Activated CD4-positive, alpha-beta T cell treated with anti-CD3 and anti-CD28 coated beads for 36 hours (primary cell): ENCODE measurements around the gene TPM2. TPM values are rescaled to one million over a fixed set of nuclear protein-coding genes. Genes with fewer than 3 reads are reported as not detected.

Experiments
- ATAC-seq: fragments of 200-7000 bp; cut with Tn5 transposase; one replicate; pipeline ENCODE4 v1.10.0; 2021; ENCODE audit warnings: mild to moderate bottlenecking, moderate library complexity
- CTCF ChIA-PET: fragments of 350-600 bp; sonication (Branson Sonifier 250); formaldehyde crosslinking; loops from one replicate; lab custom pipeline; 2021; ENCODE audit warnings: antibody characterized with exemption; lab: Charles Lee
- POLR2A ChIA-PET: fragments of 350-600 bp; sonication (Branson Sonifier 250); formaldehyde crosslinking; loops from one replicate; lab custom pipeline; 2021; ENCODE audit warnings: antibody characterized with exemption, inconsistent platforms; lab: Charles Lee
- DNase-seq: peaks from one replicate; pipeline ENCODE4 v3.0.0-alpha.2; 2020
- H3K27ac Mint-ChIP-seq: one replicate; pipeline ENCODE4 v1.8.0; 2021; ENCODE audit warnings: mixed read lengths
- H3K27me3 Mint-ChIP-seq: one replicate; pipeline ENCODE4 v1.8.0; 2021; ENCODE audit warnings: mixed read lengths
- H3K36me3 Mint-ChIP-seq: one replicate; pipeline ENCODE4 v1.8.0; 2021; ENCODE audit warnings: low read depth, mixed read lengths
- H3K4me1 Mint-ChIP-seq: one replicate; pipeline ENCODE4 v1.8.0; 2021; ENCODE audit warnings: mixed read lengths
- H3K4me3 Mint-ChIP-seq: one replicate; pipeline ENCODE4 v1.8.0; 2021; ENCODE audit warnings: mild to moderate bottlenecking, moderate library complexity, mixed read lengths
- H3K9me3 Mint-ChIP-seq: one replicate; pipeline ENCODE4 v1.8.0; 2021; ENCODE audit warnings: low read depth, mixed read lengths
- intact Hi-C, 2 experiments: fragments of 100-400 bp; cut with DNase I in 1 of 2; cut with micrococcal nuclease in 1 of 2; formaldehyde crosslinking; loops; one replicate each; pipeline versions ENCODE4 v1.14.2 to v1.15.1; 2022 to 2024; cut with DNase I, micrococcal nuclease
- microRNA-seq: library from miRNA; unstranded; fragments of <30 nt; microRNA quantifications from one replicate; pipeline ENCODE4 v1.2.0, GENCODE V29; 2021; ENCODE audit warnings: borderline replicate concordance
- total RNA-seq, 2 experiments: library from RNA; stranded (reverse); gene quantifications; one replicate each; pipeline ENCODE4 v1.2.3, GENCODE V29; 2021

TPM2 gene
- total RNA-seq, 2 experiments from 2014 or later, result 4.3 to 5.5 TPM

- no peaks in the 10 kb centered on the region for H3K27me3 Mint-ChIP-seq
- peaks cover 13% of the 10 kb centered on the region for H3K36me3 Mint-ChIP-seq
- intact Hi-C loops, result no loop called here
- no peak for ATAC-seq
- H3K4me3 Mint-ChIP-seq, result no peak overlapping the region
- ChIA-PET POLR2A (no interaction called here), CTCF (interaction anchor here (0.6 to 1.8 kb wide), 4 partner anchors 11 to 60 kb away, joined by 3 to 9 read pairs (median 3); no protein-coding TSS in a partner anchor)
- no peak overlapping the region for H3K27ac Mint-ChIP-seq
- no peak for DNase-seq
- peaks cover 47% of the 10 kb centered on the region for H3K4me1 Mint-ChIP-seq
- peaks cover 5% of the 10 kb centered on the region for H3K9me3 Mint-ChIP-seq
Observed at GRCh38 chr9:35636135-35636876, 53.4 kb downstream of the TPM2 start.

GRCh38 chr9:35635730-35636129 lies 54.0 kb downstream of the TPM2 start:
- CTCF ChIA-PET, result interaction anchor here (1.2 to 1.8 kb wide), 3 partner anchors 11 to 61 kb away, joined by 3 to 9 read pairs (median 3); no protein-coding TSS in a partner anchor

More at GRCh38 chr9:35635730-35636129, 54.0 kb downstream of the TPM2 start:
- Mint-ChIP-seq H3K27ac (no peak overlapping the region), H3K27me3 (no peaks in the 10 kb centered on the region), H3K36me3 (peaks cover 8% of the 10 kb centered on the region), H3K4me3 (no peak overlapping the region), H3K4me1 (peaks cover 47% of the 10 kb centered on the region), H3K9me3 (peaks cover 5% of the 10 kb centered on the region)
- ATAC-seq, result no peak
- POLR2A ChIA-PET, result no interaction called here
- no peak for DNase-seq
- intact Hi-C loops, result no loop called here

Small RNA genes within 50 kb of the gene (microRNA-seq; reads per million reads assigned to microRNA genes)
- gene MIR6852 (not detected), gene MIR6853 (not detected)

Other genes starting within 250 kb of the TPM2 start
- gene RUSC2, start 199.8 kb downstream of the TPM2 start, total RNA-seq, result 1 to 10 TPM; 5.7 to 6.5 TPM
- gene TESK1, start 84.7 kb downstream of the TPM2 start, total RNA-seq, result 10 to 100 TPM; 23.3 to 27.7 TPM
- 1 to 10 TPM; 6.5 to 8.7 TPM for gene CD72, start 71.5 kb downstream of the TPM2 start, total RNA-seq
- 10 to 100 TPM; 76.5 to 80.9 TPM for gene SIT1, start 39.0 kb downstream of the TPM2 start, total RNA-seq
- gene RMRP, start 31.9 kb downstream of the TPM2 start, total RNA-seq, result over 10,000 TPM in 1 of 2 experiments, 100 to 1,000 TPM in 1; 894 to 11,462 TPM
- gene CCDC107, start 31.6 kb downstream of the TPM2 start, total RNA-seq, result 10 to 100 TPM in 1 of 2 experiments, 1 to 10 TPM in 1; 7.9 to 10.4 TPM
- 10 to 100 TPM; 19.1 to 23.1 TPM for gene ARHGEF39, start 24.7 kb downstream of the TPM2 start, total RNA-seq
- 1 to 10 TPM; 2.9 to 3.1 TPM for gene CA9, start 16.0 kb downstream of the TPM2 start, total RNA-seq
- gene TLN1, start 42.3 kb upstream of the TPM2 start, total RNA-seq, result 100 to 1,000 TPM; 217 to 238 TPM
- 10 to 100 TPM; 24.0 to 26.0 TPM for gene CREB3, start 42.7 kb upstream of the TPM2 start, total RNA-seq
- 10 to 100 TPM; 19.6 to 23.7 TPM for gene GBA2, start 59.3 kb upstream of the TPM2 start, total RNA-seq
- gene RGP1, start 59.4 kb upstream of the TPM2 start, total RNA-seq, result 10 to 100 TPM; 14.0 to 15.5 TPM
- under 1 TPM in 1 of 2 experiments, not detected in 1; 0.39 TPM for gene MSMP, start 64.4 kb upstream of the TPM2 start, total RNA-seq
- 10 to 100 TPM in 1 of 2 experiments, 1 to 10 TPM in 1; 9.3 to 10.5 TPM for gene NPR2, start 101.7 kb upstream of the TPM2 start, total RNA-seq
- gene SPAG8, start 122.3 kb upstream of the TPM2 start, total RNA-seq, result 1 to 10 TPM in 1 of 2 experiments, under 1 TPM in 1; 0.85 to 1.7 TPM
- 10 to 100 TPM; 47.4 to 61.1 TPM for gene HINT2, start 125.1 kb upstream of the TPM2 start, total RNA-seq
- not detected for gene FAM221B, start 138.8 kb upstream of the TPM2 start, total RNA-seq
- gene TMEM8B, start 139.3 kb upstream of the TPM2 start, total RNA-seq, result 1 to 10 TPM; 5.8 to 6.9 TPM
- gene OR13J1, start 180.5 kb upstream of the TPM2 start, total RNA-seq, result not detected
- gene HRCT1, start 216.3 kb upstream of the TPM2 start, total RNA-seq, result not detected
- gene SPAAR, start 219.6 kb upstream of the TPM2 start, total RNA-seq, result not detected